Memory B cell (primary cell): Measurements from ENCODE around the gene CLVS2.

ENCODE experiments used
- ATAC-seq: fragments of 150-1000 bp; cut with Tn5 transposase; 2 replicates; pipeline ENCODE4 v1.10.0; 2021; ENCODE audit warnings: low read depth, mild to moderate bottlenecking, moderate library complexity
- DNase-seq, 2 donors: peaks; one replicate each; pipeline ENCODE4 v3.0.0; 2022; ENCODE audit warnings: low spot score in 2 of 2
- H3K27ac Mint-ChIP-seq: one replicate; pipeline ENCODE4 v1.8.0; 2022; ENCODE audit warnings: mild to moderate bottlenecking, moderate library complexity, mixed read lengths
- H3K27me3 Mint-ChIP-seq: one replicate; pipeline ENCODE4 v1.8.0; 2022; ENCODE audit warnings: mixed read lengths
- H3K36me3 Mint-ChIP-seq: one replicate; pipeline ENCODE4 v1.8.0; 2022; ENCODE audit warnings: mild to moderate bottlenecking, mixed read lengths
- H3K4me1 Mint-ChIP-seq: one replicate; pipeline ENCODE4 v1.8.0; 2022; ENCODE audit warnings: mixed read lengths
- H3K4me3 Mint-ChIP-seq: one replicate; pipeline ENCODE4 v1.8.0; 2022; ENCODE audit warnings: mild to moderate bottlenecking, moderate library complexity, mixed read lengths
- H3K9me3 Mint-ChIP-seq: one replicate; pipeline ENCODE4 v1.8.0; 2022; ENCODE audit warnings: mixed read lengths

Gene CLVS2

DNA sequence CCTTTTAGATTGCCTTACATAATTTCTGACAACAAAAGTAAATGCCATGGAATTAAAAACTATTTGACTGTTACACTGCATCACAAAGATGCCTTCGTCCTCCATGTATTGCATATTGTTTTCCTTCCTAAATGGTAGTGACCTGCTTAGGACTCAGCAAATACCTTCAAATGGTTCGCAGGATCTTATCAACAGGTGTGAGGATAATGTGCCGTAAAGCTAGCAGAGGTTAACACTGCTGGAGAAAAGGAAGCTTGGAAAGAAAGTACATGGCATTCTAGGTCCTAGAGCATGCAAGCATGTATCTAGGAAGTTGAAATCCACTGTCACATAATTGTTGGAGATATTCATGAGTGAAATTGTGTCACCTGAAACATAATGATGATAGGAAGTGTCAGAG lies 5.5 kb downstream of the CLVS2 start:
- H3K9me3 Mint-ChIP-seq, result no peaks in the 10 kb centered on the region
- H3K27me3 Mint-ChIP-seq, result peaks cover 6% of the 10 kb centered on the region
- H3K4me1 Mint-ChIP-seq, result no peaks in the 10 kb centered on the region
- ATAC-seq (no peak), DNase-seq (no peak)
- no peak overlapping the region for H3K4me3 Mint-ChIP-seq
- H3K27ac Mint-ChIP-seq, result no peak overlapping the region
- H3K36me3 Mint-ChIP-seq, result no peaks in the 10 kb centered on the region

DNA sequence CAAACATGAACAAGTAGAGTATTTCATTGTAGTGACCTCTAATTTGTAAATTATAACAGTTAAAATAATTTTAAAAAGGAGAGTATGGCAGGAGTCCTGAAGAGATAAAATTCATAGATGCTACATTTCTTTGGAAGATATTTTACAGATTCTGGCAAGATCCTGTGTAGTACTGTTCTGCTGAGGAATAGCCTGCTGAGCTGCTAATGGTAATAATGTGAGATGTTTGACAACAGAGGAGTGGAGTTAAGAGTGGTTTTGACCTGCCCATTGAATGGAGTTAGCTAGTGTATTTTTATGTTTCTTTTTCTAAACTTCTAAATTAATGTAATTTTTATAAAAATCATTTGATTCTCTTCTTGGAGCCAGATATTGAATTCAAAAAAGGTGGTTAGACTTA lies 11.8 kb downstream of the CLVS2 start:
- Mint-ChIP-seq H3K4me1 (no peaks in the 10 kb centered on the region), H3K27me3 (no peaks in the 10 kb centered on the region), H3K9me3 (peaks cover 2% of the 10 kb centered on the region), H3K4me3 (no peak overlapping the region), H3K36me3 (no peaks in the 10 kb centered on the region), H3K27ac (no peak overlapping the region)
- DNase-seq (no peak), ATAC-seq (no peak)

DNA sequence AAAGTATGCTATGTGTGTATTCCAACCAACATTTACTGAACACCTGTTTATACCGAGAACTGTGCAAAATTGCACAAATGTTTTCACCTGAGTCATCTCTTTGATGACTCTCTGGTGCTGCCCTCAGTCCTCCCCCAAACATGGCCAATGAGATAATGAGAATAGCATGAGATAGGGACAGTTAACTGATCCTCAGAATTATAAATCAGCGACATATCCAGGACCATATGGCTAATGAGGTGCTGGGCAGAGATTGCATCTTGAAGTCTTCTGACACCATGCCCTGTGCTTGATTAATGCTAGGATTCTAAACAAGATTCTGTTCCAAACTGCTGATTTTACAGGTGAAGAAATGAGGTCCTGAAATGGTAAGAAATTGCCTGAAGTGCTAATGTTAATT lies 13.0 kb downstream of the CLVS2 start:
- Mint-ChIP-seq H3K27me3 (no peaks in the 10 kb centered on the region), H3K36me3 (no peaks in the 10 kb centered on the region), H3K4me3 (no peak overlapping the region), H3K9me3 (peaks cover 2% of the 10 kb centered on the region), H3K4me1 (no peaks in the 10 kb centered on the region), H3K27ac (no peak overlapping the region)
- DNase-seq (no peak), ATAC-seq (no peak)

- peaks cover 4% of the 10 kb centered on the region for H3K9me3 Mint-ChIP-seq
- no peak overlapping the region for H3K27ac Mint-ChIP-seq
- peaks cover 2% of the 10 kb centered on the region for H3K27me3 Mint-ChIP-seq
- H3K4me3 Mint-ChIP-seq, result no peak overlapping the region
- H3K36me3 Mint-ChIP-seq, result no peaks in the 10 kb centered on the region
- ATAC-seq (no peak), DNase-seq (no peak)
- H3K4me1 Mint-ChIP-seq, result no peaks in the 10 kb centered on the region
Observed at GRCh38 chr6:123014835-123015234, 18.8 kb downstream of the CLVS2 start.

- Mint-ChIP-seq H3K4me3 (no peak overlapping the region), H3K27me3 (peaks cover 2% of the 10 kb centered on the region), H3K27ac (no peak overlapping the region), H3K4me1 (no peaks in the 10 kb centered on the region), H3K36me3 (no peaks in the 10 kb centered on the region), H3K9me3 (peaks cover 3% of the 10 kb centered on the region)
- no peak for DNase-seq
- ATAC-seq, result no peak
Observed at GRCh38 chr6:123016431-123017103, 20.5 kb downstream of the CLVS2 start.

- no peak for ATAC-seq
Observed at GRCh38 chr6:123017104-123017682, 21.2 kb downstream of the CLVS2 start.

GRCh38 chr6:123022975-123023374 lies 26.9 kb downstream of the CLVS2 start:
- Mint-ChIP-seq H3K27ac (no peak overlapping the region), H3K27me3 (peaks cover 2% of the 10 kb centered on the region), H3K36me3 (no peaks in the 10 kb centered on the region), H3K4me1 (no peaks in the 10 kb centered on the region), H3K9me3 (peaks cover 3% of the 10 kb centered on the region), H3K4me3 (no peak overlapping the region)
- no peak for ATAC-seq
- no peak for DNase-seq

More at GRCh38 chr6:123017104-123017682, 21.2 kb downstream of the CLVS2 start:
- no peak overlapping the region for H3K27ac Mint-ChIP-seq
- no peak overlapping the region for H3K4me3 Mint-ChIP-seq
- peaks cover 3% of the 10 kb centered on the region for H3K9me3 Mint-ChIP-seq
- DNase-seq, result no peak
- H3K27me3 Mint-ChIP-seq, result peaks cover 2% of the 10 kb centered on the region
- H3K4me1 Mint-ChIP-seq, result no peaks in the 10 kb centered on the region
- no peaks in the 10 kb centered on the region for H3K36me3 Mint-ChIP-seq

- Mint-ChIP-seq H3K27me3 (no peaks in the 10 kb centered on the region), H3K9me3 (no peaks in the 10 kb centered on the region)
Observed at GRCh38 chr6:123024976-123025375, 28.9 kb downstream of the CLVS2 start.

GRCh38 chr6:123027408-123027807 lies 31.4 kb downstream of the CLVS2 start:
- Mint-ChIP-seq H3K36me3 (no peaks in the 10 kb centered on the region), H3K4me1 (no peaks in the 10 kb centered on the region), H3K4me3 (no peak overlapping the region), H3K27me3 (no peaks in the 10 kb centered on the region), H3K9me3 (no peaks in the 10 kb centered on the region), H3K27ac (no peak overlapping the region)
- no peak for ATAC-seq
- DNase-seq, result no peak

More at GRCh38 chr6:123024976-123025375, 28.9 kb downstream of the CLVS2 start:
- H3K27ac Mint-ChIP-seq, result no peak overlapping the region
- no peak for ATAC-seq
- no peaks in the 10 kb centered on the region for H3K4me1 Mint-ChIP-seq
- no peak for DNase-seq
- no peaks in the 10 kb centered on the region for H3K36me3 Mint-ChIP-seq
- H3K4me3 Mint-ChIP-seq, result no peak overlapping the region

GRCh38 chr6:123028263-123028662 lies 32.2 kb downstream of the CLVS2 start:
- no peak for DNase-seq
- Mint-ChIP-seq H3K4me1 (no peaks in the 10 kb centered on the region), H3K27ac (no peak overlapping the region), H3K36me3 (no peaks in the 10 kb centered on the region), H3K4me3 (no peak overlapping the region), H3K9me3 (no peaks in the 10 kb centered on the region), H3K27me3 (no peaks in the 10 kb centered on the region)
- no peak for ATAC-seq

DNA sequence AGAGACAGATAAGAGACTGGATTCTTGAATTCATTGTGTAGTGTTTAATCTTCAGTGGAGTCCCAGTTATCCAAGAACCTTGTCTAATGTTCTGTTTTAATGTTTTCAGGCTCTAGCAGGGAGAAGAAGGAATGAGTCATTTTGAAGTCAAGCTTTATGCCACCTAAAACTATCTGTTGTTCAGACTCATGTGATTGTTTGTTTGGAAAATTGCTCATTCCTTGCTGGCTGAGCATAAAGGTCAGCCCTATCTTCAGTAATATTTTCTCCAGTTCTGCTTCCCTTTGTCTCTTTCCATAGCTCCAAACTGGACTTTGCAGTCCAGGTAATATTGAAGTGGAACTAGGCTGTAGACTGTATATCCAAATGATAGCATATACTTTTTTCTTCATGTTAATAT lies 34.2 kb downstream of the CLVS2 start:
- Mint-ChIP-seq H3K36me3 (no peaks in the 10 kb centered on the region), H3K27me3 (no peaks in the 10 kb centered on the region), H3K9me3 (no peaks in the 10 kb centered on the region), H3K27ac (no peak overlapping the region), H3K4me1 (no peaks in the 10 kb centered on the region), H3K4me3 (no peak overlapping the region)
- no peak for ATAC-seq
- DNase-seq, result no peak

DNA sequence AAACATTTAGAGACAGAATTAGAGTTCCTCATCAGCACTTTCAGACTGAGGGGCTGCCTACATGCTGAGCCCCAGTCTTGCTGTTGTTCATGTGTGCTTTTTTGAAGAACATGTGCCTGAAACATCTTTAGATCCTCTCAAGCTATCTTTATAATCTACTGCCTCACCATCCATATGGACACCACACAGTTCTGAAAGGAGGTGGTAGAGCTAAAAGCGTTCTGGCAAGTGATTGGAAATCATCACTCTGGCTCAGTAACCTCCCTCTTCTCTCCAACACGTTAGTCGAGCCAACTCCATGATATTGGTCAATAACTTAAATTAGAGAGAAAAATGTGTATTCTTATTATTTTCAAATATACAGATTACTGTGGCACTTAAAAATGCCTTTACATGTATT lies 40.6 kb downstream of the CLVS2 start:
- DNase-seq, result no peak
- no peak overlapping the region for H3K4me3 Mint-ChIP-seq
- H3K36me3 Mint-ChIP-seq, result no peaks in the 10 kb centered on the region
- no peaks in the 10 kb centered on the region for H3K9me3 Mint-ChIP-seq
- no peaks in the 10 kb centered on the region for H3K4me1 Mint-ChIP-seq
- no peaks in the 10 kb centered on the region for H3K27me3 Mint-ChIP-seq
- no peak overlapping the region for H3K27ac Mint-ChIP-seq
- ATAC-seq, result no peak

DNA sequence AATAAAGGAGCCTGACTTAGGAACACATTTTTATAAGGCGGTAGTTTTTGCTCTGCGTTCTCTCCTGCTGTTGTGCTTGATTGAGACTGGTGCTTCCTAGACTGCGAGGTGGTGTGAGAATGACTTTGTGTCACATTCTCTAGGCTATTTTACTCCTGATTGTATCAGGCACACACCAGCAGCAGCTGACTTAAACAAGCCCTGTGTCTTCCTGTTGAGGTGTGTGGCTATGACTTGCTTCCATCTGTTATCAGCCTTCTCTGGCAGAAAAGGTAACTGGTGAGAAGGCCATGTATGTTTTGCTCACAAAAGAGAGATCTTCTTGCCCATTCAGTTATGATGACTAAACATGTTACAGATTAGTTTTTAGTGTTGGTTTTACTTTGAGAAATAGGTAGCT lies 43.4 kb downstream of the CLVS2 start:
- Mint-ChIP-seq H3K27ac (no peak overlapping the region), H3K36me3 (no peaks in the 10 kb centered on the region), H3K4me3 (no peak overlapping the region), H3K4me1 (no peaks in the 10 kb centered on the region), H3K9me3 (no peaks in the 10 kb centered on the region), H3K27me3 (no peaks in the 10 kb centered on the region)
- ATAC-seq, result no peak
- DNase-seq, result no peak

- Mint-ChIP-seq H3K27me3 (no peaks in the 10 kb centered on the region), H3K36me3 (no peaks in the 10 kb centered on the region), H3K9me3 (peaks cover 1% of the 10 kb centered on the region), H3K4me3 (no peak overlapping the region), H3K4me1 (no peaks in the 10 kb centered on the region), H3K27ac (no peak overlapping the region)
- no peak for DNase-seq
- ATAC-seq, result no peak
Observed at GRCh38 chr6:123042401-123042800, 46.4 kb downstream of the CLVS2 start.

GRCh38 chr6:123044341-123044860 lies 48.4 kb downstream of the CLVS2 start:
- no peak overlapping the region for H3K4me3 Mint-ChIP-seq
- H3K36me3 Mint-ChIP-seq, result no peaks in the 10 kb centered on the region
- H3K27ac Mint-ChIP-seq, result no peak overlapping the region
- H3K9me3 Mint-ChIP-seq, result peaks cover 1% of the 10 kb centered on the region
- no peaks in the 10 kb centered on the region for H3K27me3 Mint-ChIP-seq
- H3K4me1 Mint-ChIP-seq, result no peaks in the 10 kb centered on the region
- DNase-seq (no peak), ATAC-seq (no peak)
